Keratinocyte (primary cell): ENCODE results near the gene KRT23.

ENCODE experiments used
- CTCF ChIP-seq, 3 experiments: IDR thresholded peaks in 1 of 3; conservative IDR thresholded peaks in 1 of 3; optimal IDR thresholded peaks in 1 of 3; 2 replicates in 2 of 3; 3 replicates in 1 of 3; pipeline versions ENCODE3 to v1.5.1; 2011; ENCODE audit warnings: low read length in 3 of 3, mild to moderate bottlenecking in 3 of 3, moderate library complexity in 2 of 3, control low read depth in 1 of 3, inconsistent platforms in 1 of 3; ENCODE audit not compliant: insufficient read depth in 2 of 3; ENCODE audit errors: extremely low read depth in 1 of 3
- EZH2 ChIP-seq: IDR thresholded peaks from one replicate; pipeline ENCODE4 v1.6.1; 2012; ENCODE audit warnings: inconsistent platforms, mild to moderate bottlenecking, low read length, moderate library complexity

GRCh38 chr17:40952154-40952553 is 14.7 kb upstream of the KRT23 start:
- TF ChIP-seq CTCF (optimal IDR thresholded peaks at IDR 0.05 in 1 of 3, IDR thresholded peaks at IDR 0.05 in 1 of 3, conservative IDR thresholded peaks at IDR 0.05 in 1 of 3; ENCODE audit: extremely low read depth in 1 of 3, insufficient read depth in 2 of 3, low read length in 3 of 3): no peak
- no peak for TF ChIP-seq EZH2
